Activated CD8-positive, alpha-beta memory T cell treated with anti-CD3 and anti-CD28 coated beads, Interleukin-2, amount 50 U/mL, for 24 hours (primary cell): ENCODE data around the gene SPATA20.

Source experiments
- DNase-seq: peaks from one replicate; pipeline ENCODE4 v3.0.0-alpha.2; 2020; ENCODE audit errors: extremely low read depth

Gene SPATA20

GRCh38 chr17:50577451-50577954 lies 30.5 kb downstream of the SPATA20 start:
- no peak for DNase-seq

- DNase-seq: no peak
Observed at GRCh38 chr17:50578173-50578572, 31.2 kb downstream of the SPATA20 start.

GRCh38 chr17:50579399-50579798 lies 32.4 kb downstream of the SPATA20 start:
- DNase-seq: no peak

- DNase-seq: no peak
Observed at GRCh38 chr17:50580646-50581045, 33.7 kb downstream of the SPATA20 start.

- DNase-seq: no peak
Observed at GRCh38 chr17:50581316-50581715, 34.3 kb downstream of the SPATA20 start.

- DNase-seq: no peak
Observed at GRCh38 chr17:50582741-50583140, 35.8 kb downstream of the SPATA20 start.

GRCh38 chr17:50583641-50584040 lies 36.7 kb downstream of the SPATA20 start:
- DNase-seq: no peak

GRCh38 chr17:50584116-50584515 lies 37.1 kb downstream of the SPATA20 start:
- DNase-seq: no peak

- DNase-seq: no peak
Observed at GRCh38 chr17:50584749-50585148, 37.8 kb downstream of the SPATA20 start.

- no peak for DNase-seq
Observed at GRCh38 chr17:50585346-50585745, 38.4 kb downstream of the SPATA20 start.

GRCh38 chr17:50585891-50586290 lies 38.9 kb downstream of the SPATA20 start:
- DNase-seq: no peak

GRCh38 chr17:50586421-50587247 lies 39.7 kb downstream of the SPATA20 start:
- no peak for DNase-seq

- no peak for DNase-seq
Observed at GRCh38 chr17:50587571-50587970, 40.6 kb downstream of the SPATA20 start.

- DNase-seq: no peak
Observed at GRCh38 chr17:50588391-50589049, 41.5 kb downstream of the SPATA20 start.

GRCh38 chr17:50589095-50589705 lies 42.2 kb downstream of the SPATA20 start:
- no peak for DNase-seq

GRCh38 chr17:50590946-50591737 lies 44.2 kb downstream of the SPATA20 start:
- no peak for DNase-seq

GRCh38 chr17:50593321-50593720 lies 46.3 kb downstream of the SPATA20 start:
- DNase-seq: no peak

- DNase-seq: no peak
Observed at GRCh38 chr17:50594128-50594823, 47.3 kb downstream of the SPATA20 start.

GRCh38 chr17:50594892-50595291 lies 47.9 kb downstream of the SPATA20 start:
- no peak for DNase-seq

GRCh38 chr17:50596191-50597037 lies 49.4 kb downstream of the SPATA20 start:
- no peak for DNase-seq
